GM10266 (cell line): Measurements from ENCODE around the gene C5.
"Not testable (repeated sequence)": the region's sequence is repeated elsewhere in the genome, so short reads cannot be mapped to it uniquely, and the experiment has no call there.

ENCODE experiments used
- DNase-seq: peaks from one replicate; pipeline ENCODE4 v3.0.0; 2012; ENCODE audit errors: extremely low spot score
- CTCF ChIP-seq: IDR thresholded peaks from 2 replicates; pipeline ENCODE4 v1.5.1; 2012; ENCODE audit warnings: mild to moderate bottlenecking, low read depth; ENCODE audit not compliant: control insufficient read depth, insufficient read depth; ENCODE audit errors: missing control alignments

Gene C5

GRCh38 chr9:121050128-121050988 lies at the start of gene C5:
TSS of gene C5 (minus strand) at chr9:121050275. CDS start at chr9:121050246, 29 bp downstream.
- TF ChIP-seq CTCF: no peak
- no peak for DNase-seq

- no peak for TF ChIP-seq CTCF
- DNase-seq: no peak
These were observed 48.6 kb upstream of the C5 start for GRCh38 chr9:121098567-121099198.

GRCh38 chr9:121095057-121095456 lies 45.0 kb upstream of the C5 start:
- DNase-seq: no peak
- TF ChIP-seq CTCF: no peak

GRCh38 chr9:121090743-121091142 lies 40.7 kb upstream of the C5 start:
- DNase-seq: not testable (repeated sequence)

- DNase-seq: no peak
These were observed 38.5 kb upstream of the C5 start for GRCh38 chr9:121088576-121088975.

GRCh38 chr9:121085661-121086060 lies 35.6 kb upstream of the C5 start:
- TF ChIP-seq CTCF: no peak
- no peak for DNase-seq

More at GRCh38 chr9:121088576-121088975, 38.5 kb upstream of the C5 start:
- no peak for TF ChIP-seq CTCF

- DNase-seq: no peak
- no peak for TF ChIP-seq CTCF
These were observed 32.0 kb upstream of the C5 start for GRCh38 chr9:121082075-121082474.
